HG03439 (cell line): Measurements from ENCODE around the gene ACOT9.
"Not testable (repeated sequence)": the region's sequence is repeated elsewhere in the genome, so short reads cannot be mapped to it uniquely, and the experiment has no call there.

Experiments used
- ATAC-seq: cut with Tn5 transposase; IDR thresholded peaks from one replicate; pipeline ENCODE4 v1.9.1; 2021; ENCODE audit warnings: mild to moderate bottlenecking, moderate library complexity; ENCODE audit not compliant: unreplicated experiment

The ACOT9 gene, protein sequence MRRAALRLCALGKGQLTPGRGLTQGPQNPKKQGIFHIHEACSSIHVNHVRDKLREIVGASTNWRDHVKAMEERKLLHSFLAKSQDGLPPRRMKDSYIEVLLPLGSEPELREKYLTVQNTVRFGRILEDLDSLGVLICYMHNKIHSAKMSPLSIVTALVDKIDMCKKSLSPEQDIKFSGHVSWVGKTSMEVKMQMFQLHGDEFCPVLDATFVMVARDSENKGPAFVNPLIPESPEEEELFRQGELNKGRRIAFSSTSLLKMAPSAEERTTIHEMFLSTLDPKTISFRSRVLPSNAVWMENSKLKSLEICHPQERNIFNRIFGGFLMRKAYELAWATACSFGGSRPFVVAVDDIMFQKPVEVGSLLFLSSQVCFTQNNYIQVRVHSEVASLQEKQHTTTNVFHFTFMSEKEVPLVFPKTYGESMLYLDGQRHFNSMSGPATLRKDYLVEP

DNA sequence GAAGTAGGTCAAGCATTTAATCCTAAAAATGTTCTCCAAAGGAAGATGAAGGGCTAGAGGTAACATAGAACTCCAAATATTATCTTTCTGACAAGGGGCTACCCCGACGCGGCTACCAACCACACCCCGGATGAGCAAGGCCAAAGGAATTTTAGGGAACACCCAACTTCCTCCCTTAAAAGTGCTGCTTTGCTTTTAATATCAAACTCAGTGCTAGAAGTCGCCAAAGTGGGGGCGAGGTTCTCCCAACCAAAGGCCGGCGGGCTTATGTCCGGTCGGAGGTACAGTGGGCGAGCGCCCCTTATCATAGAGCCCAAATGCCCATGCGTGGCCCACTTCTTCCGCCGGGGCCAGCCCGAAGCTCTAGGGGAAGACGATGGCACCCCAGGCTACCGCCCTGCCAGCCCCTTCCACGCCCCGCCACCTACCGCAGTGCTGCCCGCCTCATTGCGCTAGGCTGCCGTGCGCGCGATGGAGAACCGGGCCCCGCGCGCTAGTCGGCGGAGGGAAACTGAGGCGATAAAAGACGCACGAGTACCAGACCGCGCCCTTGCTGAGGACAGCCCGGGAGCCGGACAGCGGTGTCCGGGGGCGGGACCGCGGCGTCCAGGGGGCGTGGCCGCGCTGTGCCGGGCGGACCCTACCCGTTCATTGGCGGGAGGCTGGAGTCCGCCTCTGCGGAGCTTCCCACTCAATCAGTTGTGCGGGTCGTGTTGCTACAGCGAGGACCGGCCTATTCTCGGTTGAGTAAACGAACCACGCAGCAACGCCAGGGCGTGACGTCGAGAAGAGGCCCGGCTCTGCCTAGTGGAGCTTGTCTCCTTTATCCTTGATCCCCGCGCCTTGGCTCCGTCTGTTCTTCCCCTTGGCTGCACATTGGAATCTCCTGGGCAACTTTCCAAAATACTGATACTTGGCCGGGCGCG is at the start of gene ACOT9:
TSS of gene ACOT9 (minus strand) at position 580 of the 926 bp plus-strand sequence. CDS start at position 448, 132 bp downstream.
- peak; percentile 93 for ATAC-seq

DNA sequence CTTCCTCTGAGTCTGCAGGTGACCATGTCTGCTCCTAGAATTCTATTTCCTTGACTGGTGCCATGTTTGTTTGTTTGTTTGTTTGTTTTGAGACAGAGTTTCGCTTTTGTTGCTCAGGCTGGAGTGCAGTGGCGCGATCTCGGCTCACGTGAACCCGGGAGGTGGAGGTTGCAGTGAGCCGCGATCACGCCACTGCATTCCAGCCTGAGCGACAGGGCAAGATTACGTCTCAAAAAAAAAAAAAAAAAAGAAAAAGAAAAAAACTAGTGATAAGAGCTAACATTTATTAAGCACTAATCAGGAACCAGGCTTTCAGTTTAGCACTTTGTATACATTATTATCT is 47.0 kb upstream of the ACOT9 start:
- ATAC-seq = no peak

DNA sequence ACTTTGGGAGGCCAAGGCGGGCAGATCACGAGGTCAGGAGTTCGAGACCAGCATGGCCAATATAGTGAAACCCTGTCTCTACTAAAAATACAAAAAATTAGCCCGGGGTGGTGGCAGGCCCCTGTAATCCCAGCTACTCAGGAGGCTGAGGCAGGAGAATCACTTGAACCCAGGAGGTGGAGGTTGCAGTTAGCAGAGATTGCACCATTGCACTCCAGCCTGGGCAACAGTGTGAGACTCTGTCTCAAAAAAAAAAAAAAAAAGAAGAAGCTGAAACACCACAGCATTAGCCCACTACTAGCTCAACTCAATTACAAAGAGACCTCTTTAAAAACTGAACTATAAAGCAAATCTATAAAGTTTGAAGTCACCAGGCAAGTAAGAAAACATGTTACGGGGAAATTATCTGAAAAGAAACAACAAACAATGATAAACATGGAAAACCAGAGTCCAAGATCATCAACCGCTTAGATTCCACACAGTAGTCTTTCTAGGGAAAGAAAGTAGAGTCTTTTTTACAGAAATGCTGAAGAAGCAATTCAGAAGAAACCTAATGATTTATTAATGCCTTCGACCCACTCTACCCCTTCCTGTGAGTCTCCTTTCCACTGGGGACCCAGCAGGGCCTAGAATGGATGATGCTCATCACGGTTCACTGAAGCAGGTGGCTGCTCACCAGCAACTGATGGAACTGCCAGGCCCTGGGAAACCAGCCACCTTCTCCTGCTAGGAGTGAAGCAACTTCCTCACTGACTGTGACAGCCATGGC is 46.5 kb upstream of the ACOT9 start:
- ATAC-seq = no peak

DNA sequence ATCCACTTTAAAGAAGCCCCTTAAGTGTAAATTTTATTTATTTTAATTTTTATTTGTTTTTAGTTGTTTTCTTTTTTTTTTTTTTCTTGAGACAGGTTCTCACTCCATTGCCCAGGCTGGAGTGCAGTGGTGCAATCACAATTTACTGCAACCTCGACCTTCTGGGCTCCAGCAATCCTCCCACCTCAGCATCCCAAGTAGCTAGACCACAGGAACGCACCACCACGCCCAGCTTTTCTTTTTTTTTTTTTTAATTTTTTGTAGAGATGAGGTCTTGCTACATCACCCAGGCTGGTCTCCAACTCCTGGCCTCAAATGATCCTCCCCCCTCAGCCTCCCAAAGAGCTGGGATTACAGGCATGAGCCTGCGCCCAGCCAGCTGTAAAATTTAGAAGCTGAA is 45.9 kb upstream of the ACOT9 start:
- ATAC-seq = no peak

DNA sequence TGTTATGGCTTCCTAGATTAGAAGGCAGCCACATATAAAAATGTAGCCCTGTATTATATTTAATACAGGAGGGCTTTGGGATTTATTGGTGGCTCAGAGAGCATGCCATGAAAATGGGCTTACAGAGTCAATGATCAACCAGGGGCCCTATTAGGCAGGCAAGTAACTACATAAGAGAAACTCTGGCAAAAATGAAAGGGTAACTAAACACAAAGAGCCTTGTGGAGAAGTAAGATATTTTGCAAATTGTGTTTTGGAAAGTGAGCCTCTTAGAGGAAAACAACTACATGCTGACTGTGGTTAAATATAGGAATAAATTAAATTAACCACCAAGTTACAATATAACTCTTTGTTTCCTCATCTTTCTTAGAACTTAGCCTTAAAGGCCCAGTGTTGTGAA is 45.4 kb upstream of the ACOT9 start:
- no peak for ATAC-seq

DNA sequence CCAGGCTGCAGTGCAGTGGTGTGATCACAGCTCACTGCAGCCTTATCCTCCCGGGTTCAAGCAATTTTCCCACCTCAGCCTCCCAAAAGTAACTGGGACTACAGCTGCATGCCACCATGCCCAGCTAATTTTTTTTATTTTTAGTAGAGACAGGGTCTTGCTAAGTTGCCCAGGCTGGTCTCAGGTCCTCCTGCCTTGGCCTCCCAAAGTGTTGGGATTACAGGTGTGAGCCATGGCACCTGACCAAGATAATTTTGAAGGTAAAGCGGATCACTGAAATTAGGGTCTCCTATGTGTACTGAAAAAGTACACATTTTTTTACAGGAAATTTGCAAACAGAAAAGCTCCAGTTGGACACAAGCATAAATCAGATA is 44.7 kb upstream of the ACOT9 start:
- ATAC-seq = no peak

DNA sequence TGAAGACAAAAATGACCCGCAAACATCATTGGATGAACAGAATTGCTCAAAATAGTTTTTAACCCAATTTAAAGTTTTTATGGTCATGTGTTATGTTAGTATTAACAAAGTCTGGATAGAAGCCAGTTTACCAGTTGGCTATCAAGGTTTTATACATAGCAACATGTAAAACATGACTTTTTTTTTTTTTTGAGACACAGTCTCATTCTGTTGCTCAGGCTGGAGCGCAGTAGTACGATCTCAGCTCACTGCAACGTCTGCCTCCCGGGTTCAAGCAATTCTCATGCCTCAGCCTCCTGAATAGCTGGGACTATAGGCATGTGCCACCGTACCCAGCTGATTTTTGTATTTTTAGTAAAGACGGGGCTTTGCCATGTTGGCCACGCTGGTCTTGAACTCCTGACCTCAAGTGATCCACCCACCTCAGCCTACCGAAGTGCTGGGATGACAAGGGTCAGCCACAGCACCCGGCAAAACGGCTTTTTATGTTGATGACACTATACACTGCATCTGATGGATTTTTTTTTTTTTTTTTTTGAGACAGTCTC is 43.3 kb upstream of the ACOT9 start:
- no peak for ATAC-seq

DNA sequence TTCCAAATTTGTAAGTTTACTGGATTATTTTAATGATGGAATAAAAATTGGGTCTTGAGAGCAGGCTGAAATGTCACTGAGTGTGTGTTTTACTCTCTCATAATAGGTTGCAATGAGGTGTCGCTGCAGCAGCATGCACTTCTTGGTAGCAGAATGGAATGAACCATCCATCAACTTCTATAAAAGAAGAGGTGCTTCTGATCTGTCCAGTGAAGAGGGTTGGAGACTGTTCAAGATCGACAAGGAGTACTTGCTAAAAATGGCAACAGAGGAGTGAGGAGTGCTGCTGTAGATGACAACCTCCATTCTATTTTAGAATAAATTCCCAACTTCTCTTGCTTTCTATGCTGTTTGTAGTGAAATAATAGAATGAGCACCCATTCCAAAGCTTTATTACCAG is 42.5 kb upstream of the ACOT9 start:
- ATAC-seq = no peak

DNA sequence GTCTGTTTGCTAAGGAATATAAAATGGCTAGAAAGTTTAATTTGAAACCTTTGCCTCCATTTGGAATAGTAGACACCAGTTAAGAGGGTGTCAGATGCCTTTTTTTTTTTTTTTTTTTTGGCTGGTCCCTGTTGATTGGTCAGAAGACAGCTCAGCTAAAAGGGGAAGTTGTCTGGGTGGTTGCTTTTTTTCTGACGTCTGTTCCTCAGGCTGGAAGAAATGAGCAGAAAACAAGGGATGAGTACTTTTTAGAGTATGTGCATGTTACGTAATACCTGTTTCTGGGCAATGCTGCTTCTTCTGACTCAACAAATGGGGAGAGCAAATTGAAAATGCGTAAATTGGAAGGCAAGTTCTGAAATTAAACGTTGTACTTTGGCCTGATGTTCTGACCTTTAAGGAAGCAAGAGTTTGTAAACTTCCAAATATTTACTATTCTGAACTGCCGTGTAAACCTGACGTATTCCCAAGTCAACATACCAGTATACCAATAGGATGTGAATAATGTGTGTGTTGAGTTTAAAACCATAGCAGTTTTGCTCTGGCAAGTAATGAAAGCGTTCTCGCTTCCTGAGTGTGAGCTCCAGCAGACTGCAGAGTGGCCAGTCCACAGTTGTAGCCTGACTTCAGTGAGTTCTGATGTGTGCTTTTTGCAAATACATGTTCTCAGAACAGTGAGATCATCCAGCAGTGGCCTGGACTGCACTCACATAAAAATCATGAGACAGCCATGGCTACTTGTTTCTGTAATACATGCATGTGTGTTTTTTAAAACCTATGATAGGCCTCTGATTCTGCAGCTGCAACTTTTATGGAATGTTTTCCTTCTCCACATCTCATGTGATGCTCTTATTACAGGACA is 41.6 kb upstream of the ACOT9 start:
- no peak for ATAC-seq

DNA sequence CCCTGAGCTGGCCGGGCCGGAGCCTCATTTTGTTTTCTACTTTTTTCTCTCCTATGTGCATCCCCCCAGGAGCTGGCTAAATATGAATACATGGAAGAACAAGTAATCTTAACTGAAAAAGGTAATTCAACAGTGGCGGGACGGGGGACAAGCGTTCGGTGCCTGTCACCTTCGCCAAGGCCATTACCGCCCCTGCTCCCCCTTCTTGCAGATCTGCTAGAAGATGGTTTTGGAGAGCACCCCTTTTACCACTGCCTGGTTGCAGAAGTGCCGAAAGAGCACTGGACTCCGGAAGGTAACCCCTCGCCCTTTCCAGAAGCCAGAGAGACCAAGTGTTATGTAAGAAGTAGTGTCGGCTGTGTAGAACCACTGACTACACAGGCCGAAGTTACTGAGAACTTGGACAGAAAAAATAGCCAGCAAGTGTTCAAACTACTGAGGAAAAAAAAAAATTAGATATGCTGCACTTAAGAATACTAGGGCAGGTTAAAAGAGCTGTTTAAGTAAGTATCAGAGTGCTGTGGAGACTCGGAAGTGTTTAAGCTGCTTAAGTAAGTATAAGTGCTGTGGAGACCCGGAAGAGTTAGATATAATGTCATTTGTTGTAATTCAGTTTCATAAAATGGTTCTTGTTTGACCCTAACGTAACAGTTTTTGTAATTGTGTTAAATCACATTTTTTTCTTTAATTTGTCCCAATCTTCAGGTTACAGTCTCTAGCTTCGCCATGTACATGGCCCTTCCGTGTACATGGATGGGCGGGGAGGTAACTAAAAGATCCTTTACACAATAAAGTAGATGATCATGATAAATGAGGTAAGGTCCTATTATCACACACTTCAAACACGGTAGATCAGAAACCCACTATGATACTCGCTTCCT is 40.8 kb upstream of the ACOT9 start:
- ATAC-seq = no peak

DNA sequence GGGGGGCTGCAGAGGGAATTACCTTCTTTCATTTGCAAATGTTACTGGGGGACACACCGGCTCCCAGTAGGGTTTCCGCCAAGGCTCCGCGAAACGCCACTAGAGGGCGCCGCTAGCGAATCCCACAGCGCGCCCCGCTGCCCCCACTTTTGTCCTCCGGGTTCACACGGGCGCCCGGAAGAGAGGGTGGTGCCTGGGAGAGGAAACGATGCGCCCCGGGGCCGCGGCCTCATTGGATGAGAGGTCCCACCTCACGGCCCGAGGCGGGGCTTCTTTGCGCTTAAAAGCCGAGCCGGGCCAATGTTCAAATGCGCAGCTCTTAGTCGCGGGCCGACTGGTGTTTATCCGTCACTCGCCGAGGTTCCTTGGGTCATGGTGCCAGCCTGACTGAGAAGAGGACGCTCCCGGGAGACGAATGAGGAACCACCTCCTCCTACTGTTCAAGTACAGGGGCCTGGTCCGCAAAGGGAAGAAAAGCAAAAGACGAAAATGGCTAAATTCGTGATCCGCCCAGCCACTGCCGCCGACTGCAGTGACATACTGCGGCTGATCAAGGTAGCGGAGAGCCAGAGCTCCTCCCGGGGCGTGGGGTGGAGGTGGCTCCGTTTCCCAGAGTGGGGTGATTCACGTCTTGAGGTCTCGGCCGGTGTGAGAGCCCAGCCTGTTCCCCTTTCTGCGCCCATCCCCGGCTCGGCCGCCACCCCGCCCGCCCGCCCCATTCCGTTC is 40.0 kb upstream of the ACOT9 start, which contains the start of gene SAT1:
TSS of gene SAT1 (plus strand) at position 311 of the 726 bp plus-strand sequence. CDS start at position 490, 179 bp downstream.
- ATAC-seq = peak; percentile 93

DNA sequence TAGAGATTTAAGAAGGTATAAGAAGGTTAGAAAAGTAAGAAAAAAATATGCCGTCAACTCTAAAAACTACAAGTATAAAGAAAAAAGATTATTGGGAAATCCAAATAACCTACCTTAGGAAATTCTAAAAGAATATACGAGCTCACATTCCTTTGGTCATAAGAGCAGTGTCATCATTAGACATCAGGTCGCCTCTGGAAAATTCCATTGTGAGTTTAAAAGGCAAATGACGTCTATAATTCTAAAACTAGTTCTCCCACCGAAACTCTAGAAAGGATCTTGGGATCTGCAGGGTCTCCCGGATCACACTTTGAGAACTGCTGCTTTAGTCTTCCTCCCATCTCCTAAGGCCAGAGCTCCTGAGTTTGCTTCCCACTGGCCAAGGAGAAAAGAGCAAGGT is 39.4 kb upstream of the ACOT9 start:
- no peak for ATAC-seq

DNA sequence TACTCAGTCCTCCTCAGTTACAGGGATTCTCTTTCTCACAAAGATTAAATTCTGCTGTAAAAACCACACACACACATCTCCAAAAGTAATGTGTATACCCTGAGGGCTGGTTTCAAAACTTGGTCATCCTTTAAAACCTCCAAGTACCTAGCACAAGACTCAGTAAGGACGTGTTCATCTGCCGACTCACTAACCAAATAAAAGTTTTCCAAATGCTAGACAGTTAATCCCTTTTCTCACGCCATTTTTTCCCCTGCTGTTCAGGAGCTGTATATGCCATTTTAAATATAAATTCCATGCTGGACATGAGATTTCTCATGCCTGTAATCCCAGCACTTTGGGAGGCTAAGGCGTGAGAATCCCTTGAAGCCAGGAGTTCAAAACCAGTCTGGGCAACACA is 35.9 kb upstream of the ACOT9 start:
- no peak for ATAC-seq

DNA sequence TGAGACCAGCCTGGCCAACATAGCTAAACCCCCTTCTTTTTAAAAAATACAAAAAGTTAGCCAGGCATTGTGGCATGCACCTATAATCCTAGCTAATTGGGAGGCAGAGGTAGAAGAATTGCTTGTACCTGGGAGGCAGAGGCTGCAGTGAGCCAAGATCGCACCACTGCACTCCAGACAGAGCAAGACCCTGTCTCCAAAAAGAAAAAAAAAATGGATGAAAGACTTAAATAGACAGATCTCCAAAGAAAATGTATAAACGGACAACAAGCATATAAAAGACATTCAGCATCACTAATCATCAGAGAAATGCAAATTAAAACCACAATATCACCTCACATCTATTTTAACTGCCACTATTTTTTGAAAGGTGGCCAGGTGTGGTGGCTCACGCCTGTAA is 33.3 kb upstream of the ACOT9 start:
- ATAC-seq = no peak

DNA sequence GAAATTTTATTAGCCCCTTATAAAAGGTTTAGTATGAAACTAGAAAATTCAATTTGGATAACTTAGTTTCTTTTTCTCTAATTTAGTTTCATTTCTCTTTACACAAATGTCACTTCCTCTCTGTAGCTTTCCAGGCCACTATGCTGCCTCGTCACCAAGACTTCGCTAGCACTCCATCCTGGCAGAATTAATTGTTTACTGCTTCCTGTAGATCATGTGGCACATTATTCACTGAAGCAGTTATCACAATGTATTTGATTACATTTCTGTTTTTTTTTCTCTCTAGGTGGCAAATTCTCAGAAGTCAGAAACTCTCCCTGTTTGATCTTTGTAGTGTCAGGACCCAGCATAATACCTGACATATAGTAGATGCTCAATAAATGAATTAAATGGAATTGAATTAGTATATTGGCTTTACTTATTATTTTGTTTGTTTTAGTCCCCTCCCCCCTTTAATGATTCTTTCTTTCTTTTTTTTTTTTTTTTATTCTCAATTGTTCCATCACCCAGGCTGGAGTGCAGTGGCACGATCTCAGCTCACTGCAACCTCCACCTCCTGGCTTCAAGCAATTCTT is 30.6 kb upstream of the ACOT9 start:
- ATAC-seq = no peak

DNA sequence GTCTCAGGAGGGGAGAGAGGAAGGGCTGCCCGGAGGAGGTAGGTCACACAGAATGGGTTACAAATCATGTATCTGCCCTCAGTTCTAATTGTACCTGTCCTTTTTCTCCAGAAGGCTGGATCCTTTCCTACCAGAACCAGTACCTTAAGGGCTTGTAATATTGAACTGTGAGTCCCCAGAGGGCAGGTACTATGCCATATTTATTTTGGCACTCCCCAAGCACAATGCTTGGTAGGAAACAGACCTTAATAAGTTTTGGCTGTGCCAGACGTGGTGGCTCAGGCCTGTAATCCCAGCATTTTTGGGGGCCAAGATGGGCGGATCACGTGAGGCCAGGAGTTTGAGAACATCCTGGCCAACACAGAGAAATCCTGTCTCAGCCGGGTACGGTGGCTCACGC is 28.0 kb upstream of the ACOT9 start:
- ATAC-seq = not testable (repeated sequence)

DNA sequence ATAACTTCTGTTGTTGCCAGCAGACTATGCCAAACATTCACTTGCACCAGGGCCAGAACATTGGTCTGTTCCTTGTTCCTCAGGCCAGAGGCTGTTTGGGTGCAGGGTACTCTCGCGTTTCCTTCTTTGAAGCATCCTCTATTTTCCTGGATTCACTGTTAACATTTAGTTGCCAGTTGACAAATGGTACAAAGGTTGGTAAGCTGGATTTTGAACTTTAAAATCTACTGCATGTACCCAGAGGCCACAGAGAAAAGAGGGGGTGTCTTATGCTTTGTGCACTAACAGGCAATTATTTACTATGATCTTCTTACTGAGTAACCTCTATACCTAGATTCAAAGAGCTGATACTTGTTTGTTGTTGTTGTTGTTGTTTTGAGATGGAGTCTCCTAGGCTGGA is 27.1 kb upstream of the ACOT9 start:
- no peak for ATAC-seq
